Measurements from ENCODE around the gene ZMAT3.
"Not testable (repeated sequence)": the region's sequence is repeated elsewhere in the genome, so short reads cannot be mapped to it uniquely, and the experiment has no call there.

ZMAT3 gene

GRCh38 chr3:179067839-179068238 is 3.8 kb downstream of the ZMAT3 start:
- DNase-seq: no peak

- DNase-seq: no peak
Measured at GRCh38 chr3:179067291-179067690, 4.3 kb downstream of the ZMAT3 start.

- no peak for DNase-seq
Measured at GRCh38 chr3:179063945-179064560, 7.6 kb downstream of the ZMAT3 start.

GRCh38 chr3:179056326-179056725 is 15.3 kb downstream of the ZMAT3 start:
- no peak for DNase-seq

GRCh38 chr3:179054565-179054964 is 17.0 kb downstream of the ZMAT3 start:
- DNase-seq: not testable (repeated sequence)

GRCh38 chr3:179046497-179047353 is 24.9 kb downstream of the ZMAT3 start:
- DNase-seq: no peak

GRCh38 chr3:179045719-179046402 is 25.7 kb downstream of the ZMAT3 start:
- no peak for DNase-seq

GRCh38 chr3:179038899-179039251 is 32.7 kb downstream of the ZMAT3 start:
- not testable (repeated sequence) for DNase-seq

GRCh38 chr3:179038216-179038898 is 33.3 kb downstream of the ZMAT3 start:
- DNase-seq: no peak

GRCh38 chr3:179037351-179037750 is 34.3 kb downstream of the ZMAT3 start:
- no peak for DNase-seq

GRCh38 chr3:179036626-179037300 is 34.8 kb downstream of the ZMAT3 start:
- DNase-seq: no peak

GRCh38 chr3:179036226-179036625 is 35.4 kb downstream of the ZMAT3 start:
- no peak for DNase-seq

- no peak for DNase-seq
Measured at GRCh38 chr3:179035232-179035631, 36.4 kb downstream of the ZMAT3 start.

- not testable (repeated sequence) for DNase-seq
Measured at GRCh38 chr3:179033304-179033657, 38.3 kb downstream of the ZMAT3 start.

- DNase-seq: not testable (repeated sequence)
Measured at GRCh38 chr3:179032454-179033303, 38.9 kb downstream of the ZMAT3 start.

- no peak for DNase-seq
Measured at GRCh38 chr3:179029096-179029495, 42.5 kb downstream of the ZMAT3 start.

GRCh38 chr3:179028408-179028807 is 43.2 kb downstream of the ZMAT3 start:
- no peak for DNase-seq

- no peak for DNase-seq
Measured at GRCh38 chr3:179027326-179027900, 44.2 kb downstream of the ZMAT3 start.

- DNase-seq: no peak
Measured at GRCh38 chr3:179026636-179027035, 45.0 kb downstream of the ZMAT3 start.

GRCh38 chr3:179021119-179021903 is 50.3 kb downstream of the ZMAT3 start:
- DNase-seq: no peak

- DNase-seq: no peak
Measured at GRCh38 chr3:179020112-179020511, 51.5 kb downstream of the ZMAT3 start.

Measured in activated CD4-positive, CD25-positive, alpha-beta regulatory T cell treated with anti-CD3 and anti-CD28 coated beads, Interleukin-2, amount 50 U/mL, for 72 hours (primary cell).